GM18867 (cell line): ENCODE results near the gene GARNL3.
A peak's percentile ranks its signal among the peaks of the same experiment; 100 is the strongest.

Experiments used
- ATAC-seq: cut with Tn5 transposase; IDR thresholded peaks from one replicate; pipeline ENCODE4 v1.9.1; 2021; ENCODE audit warnings: mild to moderate bottlenecking, moderate library complexity; ENCODE audit not compliant: unreplicated experiment

GARNL3 gene

GRCh38 chr9:127308652-127309434, 44.3 kb downstream of the GARNL3 start:
- no peak for ATAC-seq

DNA sequence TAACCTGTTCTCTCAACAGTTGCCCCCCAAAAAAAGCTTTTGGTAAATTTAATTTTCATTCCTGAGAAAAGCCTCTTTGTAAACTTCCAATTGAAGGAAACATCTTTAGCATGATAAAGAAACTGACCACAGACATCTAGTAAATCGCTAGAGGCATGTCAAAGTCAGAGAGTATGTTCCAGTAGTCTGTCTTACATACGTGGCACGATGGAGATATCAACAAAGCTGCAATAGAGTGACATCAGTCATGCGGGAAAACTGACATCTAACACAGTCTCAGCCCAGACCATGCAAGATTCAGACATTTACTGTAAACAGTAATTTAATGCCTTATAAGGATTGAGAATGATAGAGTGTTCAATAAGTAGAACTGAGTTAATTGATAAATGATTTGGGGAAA, 45.1 kb downstream of the GARNL3 start:
- no peak for ATAC-seq

DNA sequence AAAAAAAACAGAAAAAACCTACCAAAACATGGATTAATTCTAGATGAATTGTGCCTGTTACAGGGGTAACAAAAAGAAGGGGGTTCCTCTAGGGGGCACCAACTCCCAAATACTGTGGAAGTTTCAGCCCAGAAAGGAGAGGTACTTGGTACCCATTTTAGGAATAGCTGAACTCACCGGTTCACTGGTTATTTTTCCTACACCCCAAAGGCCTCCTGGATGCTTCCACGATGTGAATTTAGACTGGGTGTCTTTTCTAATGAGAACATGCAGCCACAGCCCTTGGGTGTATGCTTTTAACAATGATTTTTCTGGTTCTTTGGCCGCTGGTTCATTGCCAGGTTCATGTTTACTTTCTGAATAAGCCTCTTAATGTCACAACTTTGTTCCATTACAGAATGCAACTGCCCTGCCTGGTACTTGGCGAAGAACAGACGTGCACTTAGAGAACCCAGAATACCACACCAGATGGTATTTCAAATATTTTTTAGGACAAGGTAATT, 46.7 kb downstream of the GARNL3 start:
- no peak for ATAC-seq

DNA sequence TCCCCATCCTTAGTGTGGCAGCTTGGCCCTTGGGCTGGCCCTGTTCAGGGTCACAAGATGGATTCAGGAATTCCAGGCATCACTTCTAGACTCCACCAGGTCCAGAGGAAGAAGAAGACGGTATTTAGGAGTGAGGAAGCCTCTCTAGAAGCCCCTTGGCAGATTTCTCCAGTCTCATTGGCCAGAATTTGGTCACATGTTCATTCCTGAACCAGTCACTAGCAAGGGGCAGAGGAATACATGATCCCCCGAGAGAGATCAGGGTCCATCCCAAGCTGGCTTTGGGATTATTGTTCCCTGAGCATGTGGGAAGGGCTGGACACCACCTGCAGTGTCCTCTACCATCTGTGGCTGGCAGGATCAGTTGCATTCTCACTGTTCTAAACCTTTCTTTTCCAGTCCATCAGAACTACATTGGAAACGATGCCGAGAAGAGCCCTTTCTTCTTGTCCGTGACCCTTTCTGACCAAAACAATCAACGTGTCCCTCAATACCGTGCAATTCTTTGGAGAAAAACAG, 48.5 kb downstream of the GARNL3 start:
- no peak for ATAC-seq

- ATAC-seq: no peak
These were observed 50.3 kb downstream of the GARNL3 start for GRCh38 chr9:127314911-127315310.

DNA sequence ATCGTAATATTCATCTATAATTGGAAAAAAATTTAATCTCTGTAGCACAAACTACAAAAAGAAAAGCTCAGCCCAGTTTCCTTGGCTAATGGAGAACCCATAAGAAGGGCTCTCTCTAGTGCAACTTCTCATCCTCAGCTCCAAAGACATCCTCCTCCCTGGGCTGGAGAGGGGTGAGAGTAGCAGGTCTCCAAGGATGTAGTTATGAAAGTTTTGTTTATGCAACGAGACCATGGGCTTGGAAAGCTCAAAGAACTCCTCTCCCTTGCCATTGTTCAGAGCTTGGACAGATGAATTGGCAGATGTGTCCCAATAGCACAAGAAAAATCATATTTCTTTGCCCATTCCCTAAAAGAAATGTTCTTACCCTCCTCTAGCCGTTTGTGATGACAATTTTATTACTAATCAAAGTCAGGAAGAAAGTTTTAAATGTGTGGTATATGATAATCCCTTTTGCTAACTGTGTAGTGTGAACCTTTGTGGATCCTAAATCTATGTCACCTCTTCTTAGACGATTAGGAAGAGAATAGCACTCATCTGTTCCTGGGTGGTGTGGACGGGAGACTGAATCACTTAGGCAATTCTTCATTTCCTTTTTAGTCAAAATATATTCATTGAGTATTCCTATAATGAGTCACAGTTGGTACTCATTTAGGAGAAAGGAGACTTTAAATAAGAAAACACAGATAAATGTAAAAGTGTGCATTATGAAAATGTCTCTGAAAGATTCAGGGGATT, 52.2 kb downstream of the GARNL3 start:
- ATAC-seq: no peak

- ATAC-seq: no peak
These were observed 54.1 kb downstream of the GARNL3 start for GRCh38 chr9:127318651-127319167.

DNA sequence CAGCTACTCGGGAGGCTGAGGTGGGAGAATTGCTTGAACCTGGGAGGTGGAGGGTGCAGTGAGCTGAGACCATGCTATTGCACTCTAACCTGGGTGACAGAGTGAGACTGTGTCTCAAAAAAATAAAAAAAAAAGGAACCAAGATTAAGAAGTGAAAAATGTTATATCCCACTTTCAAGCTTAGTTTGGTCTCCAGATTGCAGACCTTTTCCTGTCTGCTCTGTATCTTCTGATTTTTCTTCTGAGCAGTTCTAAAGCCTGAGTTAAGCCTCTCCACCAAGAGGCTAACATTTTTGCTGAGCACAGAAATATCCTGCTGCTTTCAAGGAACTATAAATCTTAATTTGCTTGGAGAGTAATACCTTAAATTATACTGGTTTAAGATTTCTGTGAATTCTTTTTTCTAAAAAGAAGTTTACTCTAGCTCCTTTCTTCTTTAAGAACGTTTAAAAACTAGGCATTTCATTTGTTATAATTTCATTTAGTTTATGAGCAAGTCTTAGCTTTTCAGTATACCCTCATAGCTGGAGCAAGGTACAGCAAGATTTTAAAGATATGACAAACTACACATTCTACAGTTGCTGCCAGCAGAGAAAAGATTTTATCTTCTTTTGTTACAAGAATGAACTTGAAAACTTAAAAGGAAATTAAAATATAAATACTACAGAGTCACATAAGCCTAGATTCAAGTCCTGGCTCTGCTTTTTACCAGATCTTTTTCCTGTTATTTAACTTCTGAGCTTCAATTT, 55.0 kb downstream of the GARNL3 start:
- ATAC-seq: peak; percentile 42

- ATAC-seq: no peak
These were observed 55.5 kb downstream of the GARNL3 start for GRCh38 chr9:127320115-127320378.

GRCh38 chr9:127323393-127323792, 58.8 kb downstream of the GARNL3 start:
- no peak for ATAC-seq

DNA sequence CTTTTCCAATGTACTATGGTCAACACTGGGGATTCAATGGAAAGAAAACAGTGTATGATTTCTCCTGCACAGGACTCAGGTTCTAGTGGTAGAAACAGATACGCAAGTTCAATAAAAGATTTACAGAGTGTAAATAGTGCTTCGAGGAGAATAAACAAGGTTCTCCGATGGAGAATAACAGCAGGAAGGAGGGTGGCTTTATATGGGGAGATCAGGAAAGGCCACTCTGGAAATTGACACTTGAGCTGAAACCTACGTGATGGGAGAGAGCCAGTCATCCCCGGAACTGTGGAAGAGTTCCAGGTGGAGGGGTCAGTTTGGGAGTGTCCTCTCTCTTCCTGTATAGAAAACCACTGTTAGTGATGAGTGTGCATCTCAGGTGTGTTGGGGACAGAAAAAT, 65.9 kb downstream of the GARNL3 start:
- ATAC-seq: no peak

GRCh38 chr9:127333221-127334064, 68.9 kb downstream of the GARNL3 start:
- ATAC-seq: no peak

DNA sequence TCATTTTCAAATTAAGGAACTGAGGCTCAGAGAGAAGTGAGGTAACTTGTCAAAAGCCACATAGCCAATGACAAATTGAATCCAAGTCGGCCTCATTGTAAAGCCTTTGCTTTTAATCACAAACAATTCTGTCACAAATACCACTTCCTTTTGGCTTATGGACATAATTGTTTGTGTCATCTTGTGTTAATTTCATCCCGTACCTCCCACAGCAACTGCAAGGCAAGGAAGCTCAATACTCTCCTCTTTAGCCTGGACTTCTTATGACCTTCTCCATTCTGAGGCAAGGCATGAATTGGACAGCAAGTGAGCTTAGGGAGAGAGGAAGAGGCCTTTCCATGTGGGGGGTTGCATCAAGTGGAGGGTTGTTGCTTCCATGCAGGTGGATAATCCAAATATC, 70.2 kb downstream of the GARNL3 start:
- no peak for ATAC-seq

- ATAC-seq: no peak
These were observed 71.5 kb downstream of the GARNL3 start for GRCh38 chr9:127336086-127336485.

GRCh38 chr9:127336506-127337352, 72.2 kb downstream of the GARNL3 start:
- ATAC-seq: no peak

DNA sequence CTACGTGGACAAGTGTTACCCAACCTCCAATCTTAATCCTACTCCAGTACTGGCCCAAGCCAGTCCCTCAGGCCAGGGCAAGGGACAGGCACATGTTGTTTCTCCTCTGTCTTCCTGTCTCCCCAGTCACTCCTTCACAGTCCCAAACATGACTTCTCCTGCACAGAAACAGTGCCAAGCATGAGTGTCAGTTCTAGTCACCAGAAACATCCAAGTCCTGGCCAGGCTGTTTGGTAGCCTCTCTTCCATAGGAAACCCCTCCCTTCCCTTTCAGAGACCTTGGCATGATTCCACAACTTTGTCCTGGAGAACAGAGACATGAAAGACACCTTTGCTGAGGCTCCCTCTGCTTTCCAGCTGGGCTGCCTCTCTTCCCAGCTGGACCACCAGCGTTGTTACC, 76.1 kb downstream of the GARNL3 start:
- no peak for ATAC-seq

DNA sequence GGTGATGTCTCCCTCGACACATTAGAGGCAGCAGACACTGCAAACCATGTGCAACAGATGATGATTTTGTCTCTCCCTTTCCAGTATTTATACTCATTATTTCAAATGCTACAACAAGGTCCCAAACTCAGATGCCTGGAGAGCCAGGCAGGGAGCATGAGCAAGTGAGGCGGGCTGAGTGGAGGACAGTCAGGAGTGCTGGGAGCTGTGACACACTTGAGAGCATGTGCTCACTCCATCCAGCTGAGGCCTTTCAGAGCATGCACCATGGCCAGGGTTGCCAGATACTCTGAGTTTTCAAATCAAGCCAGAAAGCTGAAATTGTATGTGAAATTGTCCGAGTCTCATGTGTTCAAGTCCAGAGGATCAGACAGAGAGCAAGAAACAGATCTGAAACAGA, 76.6 kb downstream of the GARNL3 start:
- no peak for ATAC-seq

DNA sequence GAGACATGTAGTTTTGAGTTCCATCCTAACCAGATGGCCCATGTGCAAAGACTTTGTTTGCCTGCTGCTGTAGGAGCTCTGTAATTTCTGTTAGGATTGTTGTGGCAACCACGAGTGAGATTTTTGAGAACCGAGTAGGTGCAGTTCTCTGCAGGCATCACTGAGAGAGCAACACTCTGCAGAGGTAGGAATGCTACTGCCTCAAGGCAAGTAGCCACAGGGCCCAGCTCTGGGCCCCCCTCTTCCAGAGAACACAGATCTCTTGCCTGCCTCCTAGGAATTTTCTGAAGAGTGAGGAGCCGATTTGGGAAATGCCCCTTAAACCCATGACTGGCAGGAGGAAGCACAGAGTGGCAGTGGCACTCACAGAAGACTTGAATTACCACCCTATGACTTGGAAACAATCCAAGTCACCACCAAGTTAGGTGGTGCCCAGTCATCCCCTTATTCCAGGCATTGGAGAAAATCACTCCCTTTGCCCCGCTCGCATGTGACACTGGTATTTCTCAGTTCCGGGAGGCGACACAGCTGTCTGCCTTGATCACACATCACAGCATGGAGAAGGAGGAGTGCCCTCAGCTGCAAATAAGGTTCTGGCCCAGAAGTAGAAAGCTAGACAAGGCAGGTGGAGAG, 79.9 kb downstream of the GARNL3 start:
- no peak for ATAC-seq

DNA sequence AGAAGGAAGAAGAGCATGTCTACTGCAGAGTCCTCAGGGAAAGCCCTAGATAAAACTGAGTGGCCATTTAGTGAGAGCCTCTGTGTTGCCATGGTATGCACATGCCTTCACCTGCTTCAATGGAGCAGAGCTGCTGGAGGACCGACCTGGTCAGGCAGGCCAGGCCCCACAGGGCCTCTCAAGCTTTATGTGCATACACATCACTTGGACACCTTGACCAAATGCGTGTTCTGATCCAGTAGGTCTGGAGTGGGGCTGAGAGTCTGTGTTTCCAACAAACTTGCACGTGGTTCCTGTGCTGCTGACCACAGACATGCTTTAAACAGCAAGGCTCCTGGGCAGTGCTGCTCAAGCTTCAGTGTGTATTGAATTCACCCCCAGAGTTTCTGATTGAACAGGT, 81.0 kb downstream of the GARNL3 start:
- ATAC-seq: no peak
